Activated CD4-positive, alpha-beta T cell treated with anti-CD3 and anti-CD28 coated beads for 4 hours (primary cell): ENCODE data around the gene ZNF562.
A peak's percentile ranks its signal among the peaks of the same experiment; 100 is the strongest.
"Not testable (repeated sequence)": the region's sequence is repeated elsewhere in the genome, so short reads cannot be mapped to it uniquely, and the experiment has no call there.

Source experiments
- DNase-seq, 2 donors: peaks; one replicate each; pipeline ENCODE4 v3.0.0-alpha.2; 2020

Gene ZNF562

DNA sequence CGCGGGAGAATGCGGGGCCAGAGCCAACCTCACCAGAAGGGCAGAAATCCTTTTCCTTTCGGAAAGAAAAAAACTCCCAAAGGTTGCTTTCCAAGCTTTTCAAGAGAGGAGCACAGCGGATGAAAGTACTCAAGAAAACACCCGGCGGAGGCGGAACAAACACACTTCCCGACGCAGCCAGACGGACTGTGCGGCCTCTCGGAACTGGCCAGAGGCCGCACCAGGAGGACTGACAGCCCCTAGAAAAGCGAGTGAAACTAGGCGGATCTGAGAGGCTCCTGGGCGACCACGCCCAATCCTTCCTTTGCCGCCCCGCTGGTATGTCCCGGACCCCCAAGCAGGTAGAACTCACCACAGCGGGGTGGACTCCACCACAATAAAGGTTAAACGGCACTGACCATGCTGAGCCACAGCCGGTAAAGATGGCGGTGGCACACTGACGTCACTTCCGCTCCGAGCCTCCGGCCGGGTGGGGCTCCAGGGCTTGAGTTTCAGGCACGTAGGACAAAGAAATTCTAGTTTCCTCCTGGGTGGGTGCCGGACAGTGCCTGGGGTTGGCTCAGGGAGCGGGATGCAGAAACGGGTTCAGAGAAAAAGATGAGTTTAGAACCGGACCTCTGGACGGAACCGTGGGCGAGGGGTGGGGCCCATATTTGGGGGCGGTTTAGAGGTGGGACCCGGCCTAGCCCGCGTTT is at the start of gene ZNF562:
Gene ZNF562, minus strand, starts transcription at position 438 of the 695 bp plus-strand sequence. CDS start 14,356 bp downstream, outside the sequence.
- DNase-seq = peak; percentile 77 to 78

DNA sequence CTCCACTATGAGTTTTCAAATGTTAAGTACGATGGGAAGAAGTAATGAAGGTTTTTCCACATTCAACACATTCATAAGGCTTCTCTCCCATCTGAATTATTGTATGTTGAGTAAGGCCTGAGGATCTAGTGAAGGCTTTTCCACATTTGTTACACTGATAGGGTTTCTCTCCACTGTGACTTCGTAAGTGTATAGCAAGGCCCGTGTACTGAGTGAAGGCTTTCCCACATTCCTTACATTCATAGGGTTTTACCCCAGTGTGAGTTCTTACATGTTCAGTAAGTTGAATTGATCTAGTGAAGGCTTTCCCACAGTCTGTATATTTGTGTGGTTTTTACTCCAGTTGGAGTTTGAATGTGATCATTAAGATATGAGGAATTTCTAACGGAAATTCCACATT is 49.3 kb upstream of the ZNF562 start:
- DNase-seq = no peak

DNA sequence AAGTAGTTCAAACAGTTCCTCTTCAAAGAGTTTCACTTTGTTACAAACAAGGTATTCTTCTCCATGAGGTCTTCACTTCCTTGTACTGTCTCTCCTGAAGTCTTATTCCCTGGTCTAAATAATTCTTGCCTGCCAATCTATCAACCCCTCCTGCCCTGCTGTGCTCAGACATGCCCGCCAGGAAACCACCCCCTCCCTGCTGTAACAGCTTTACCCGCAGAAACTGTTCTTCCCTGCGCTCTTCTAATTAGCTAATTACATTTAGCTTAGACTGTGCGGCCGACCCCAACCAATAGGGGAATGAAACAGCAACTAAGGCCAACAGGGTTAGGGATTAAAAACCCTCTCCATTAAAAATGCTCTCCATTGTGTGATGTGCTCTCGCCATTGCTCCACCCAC is 47.0 kb upstream of the ZNF562 start:
- DNase-seq = no peak

DNA sequence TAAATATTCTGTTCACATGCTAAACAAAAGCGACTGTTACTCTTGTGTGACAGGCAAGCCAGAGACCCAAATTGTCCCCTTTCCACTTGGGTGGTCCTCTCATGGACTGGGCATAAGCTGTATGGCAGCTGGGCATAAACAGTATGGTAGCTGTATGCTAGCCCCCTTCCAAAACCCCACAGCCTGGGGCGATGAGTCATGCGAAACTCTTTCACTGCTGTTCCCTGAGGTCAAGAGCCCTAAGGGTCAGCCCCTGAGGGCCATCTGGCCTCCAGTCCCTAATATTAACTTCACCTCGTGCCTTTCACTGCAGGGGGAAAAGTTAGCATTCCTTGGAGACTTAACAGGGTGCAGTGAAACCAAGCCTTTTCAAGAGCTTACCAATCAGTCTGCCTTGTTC is 45.6 kb upstream of the ZNF562 start:
- no peak for DNase-seq

DNA sequence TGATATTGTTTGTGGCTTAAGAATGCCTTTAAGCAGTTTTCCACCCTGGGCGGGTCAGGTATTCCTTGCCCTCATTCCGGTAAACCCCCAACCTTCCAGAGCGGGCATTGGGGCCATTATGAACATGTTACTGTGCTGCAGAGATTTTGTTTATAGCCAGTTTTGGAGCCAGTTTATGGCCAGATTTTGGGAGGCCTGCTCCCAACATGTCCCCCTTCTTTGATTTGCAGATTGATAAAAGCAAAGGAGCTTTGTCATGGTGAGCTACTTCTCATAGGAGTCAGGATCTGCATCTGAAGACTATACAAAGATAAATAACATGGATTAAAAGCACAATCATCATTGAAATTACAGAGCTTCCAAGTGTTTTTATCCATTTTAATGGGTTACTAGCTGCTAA is 36.9 kb upstream of the ZNF562 start:
- no peak for DNase-seq

DNA sequence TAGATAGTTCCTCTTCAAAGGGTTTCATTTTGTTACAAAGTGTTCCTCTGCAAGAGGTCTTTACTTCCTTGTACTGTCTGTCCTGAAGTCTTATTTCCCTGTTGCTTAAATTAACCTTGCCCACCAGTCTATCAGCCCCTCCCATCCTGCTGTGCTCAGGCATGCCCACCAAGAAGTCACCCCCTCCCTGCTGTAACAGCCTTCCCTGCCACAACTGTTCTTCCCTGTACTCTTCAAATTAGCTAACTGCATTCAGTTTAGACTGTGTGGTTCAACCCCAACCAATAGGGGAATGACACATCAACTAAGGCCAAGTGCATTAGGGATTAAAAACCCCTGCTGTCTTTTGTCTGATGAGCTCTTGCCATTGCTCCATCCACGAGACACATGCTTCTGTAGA is 34.4 kb upstream of the ZNF562 start:
- no peak for DNase-seq

DNA sequence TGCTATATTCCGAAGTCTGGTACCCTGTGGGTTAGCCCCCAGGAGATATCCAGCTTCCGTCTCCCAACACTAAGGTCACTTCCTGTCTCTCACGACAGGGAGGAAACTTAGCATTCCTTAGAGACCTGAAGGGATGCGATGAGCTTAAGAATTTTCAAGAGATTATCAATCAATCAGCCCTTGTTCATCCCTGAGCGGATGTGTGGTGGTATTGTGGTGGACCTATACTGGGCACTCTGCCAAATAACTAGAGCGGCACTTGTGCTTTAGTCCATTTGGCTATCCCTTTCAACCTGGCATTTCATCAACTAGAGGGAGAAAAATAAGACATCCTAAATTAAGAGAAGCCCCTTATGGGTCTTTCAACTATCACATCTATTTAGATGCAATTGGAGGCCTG is 30.9 kb upstream of the ZNF562 start:
- DNase-seq = no peak

DNA sequence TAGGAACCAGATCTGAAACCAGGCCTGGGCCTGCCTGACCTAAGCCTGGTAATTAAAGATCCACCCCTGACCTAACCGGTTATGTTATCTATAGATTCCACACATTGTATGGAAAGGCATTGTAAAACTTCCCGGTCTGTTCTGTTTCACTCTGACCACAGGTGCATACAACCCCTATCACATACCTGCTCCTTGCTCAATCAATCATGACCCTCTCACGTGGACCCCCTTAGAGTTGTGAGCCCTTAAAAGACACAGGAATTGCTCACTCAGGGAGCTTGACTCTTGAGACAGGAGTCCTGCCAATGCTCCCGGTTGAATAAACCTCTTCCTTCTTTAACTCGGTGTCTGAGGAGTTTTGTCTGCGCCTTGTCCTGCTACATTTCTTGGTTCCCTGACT is 27.3 kb upstream of the ZNF562 start:
- DNase-seq = no peak

DNA sequence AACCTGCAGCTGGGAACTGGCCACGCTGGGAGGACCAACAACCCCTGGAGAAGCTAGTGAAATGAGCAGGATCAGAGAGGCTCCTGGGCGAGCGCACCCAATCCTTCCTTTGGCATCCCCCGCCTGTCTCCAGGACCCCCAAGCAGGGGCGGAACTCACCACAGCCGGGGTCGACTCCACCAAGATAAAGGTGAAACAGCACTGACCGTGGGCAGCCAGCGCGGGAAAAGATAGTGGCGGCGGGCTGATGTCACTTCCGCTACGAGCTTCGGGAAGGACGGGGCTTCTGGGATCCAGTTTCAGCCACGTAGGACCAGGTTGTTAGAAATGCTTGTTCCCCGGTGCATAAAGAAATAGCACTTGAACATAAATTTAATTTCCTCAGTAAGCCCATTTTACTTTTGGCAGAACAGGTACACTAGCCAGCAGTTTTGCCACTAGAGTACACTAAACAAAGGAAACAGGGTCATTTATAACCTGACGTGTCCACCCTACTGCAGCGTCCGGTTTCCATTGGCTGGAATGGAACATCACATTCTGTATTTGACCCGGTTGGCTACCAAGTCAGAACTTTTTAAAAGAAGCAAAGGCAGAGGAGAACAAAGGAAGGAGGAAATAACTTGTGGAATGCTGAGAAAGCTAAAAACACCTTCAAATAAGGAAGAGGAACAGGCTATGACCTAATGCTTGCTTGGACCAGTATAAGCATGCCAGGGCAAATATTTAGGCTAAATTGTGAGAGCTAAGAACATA is 25.5 kb upstream of the ZNF562 start:
- DNase-seq = no peak

DNA sequence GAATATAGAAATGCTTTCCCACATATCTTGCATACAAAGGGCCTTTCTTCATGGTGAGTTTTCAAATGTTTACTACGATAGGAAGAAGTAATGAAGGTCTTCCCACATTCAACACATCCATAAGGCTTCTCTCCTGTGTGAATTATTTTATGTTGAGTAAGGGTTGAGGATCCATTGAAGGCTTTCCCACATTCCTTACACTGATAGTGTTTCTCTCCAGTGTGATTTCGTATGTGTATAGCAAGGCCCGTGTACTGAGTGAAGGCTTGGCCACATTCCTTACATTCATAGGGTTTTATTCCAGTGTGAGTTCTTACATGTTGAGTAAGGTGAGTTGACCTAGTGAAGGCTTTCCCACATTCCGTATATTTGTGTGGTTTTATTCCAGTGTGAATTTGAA is 15.4 kb upstream of the ZNF562 start:
- DNase-seq = not testable (repeated sequence)

DNA sequence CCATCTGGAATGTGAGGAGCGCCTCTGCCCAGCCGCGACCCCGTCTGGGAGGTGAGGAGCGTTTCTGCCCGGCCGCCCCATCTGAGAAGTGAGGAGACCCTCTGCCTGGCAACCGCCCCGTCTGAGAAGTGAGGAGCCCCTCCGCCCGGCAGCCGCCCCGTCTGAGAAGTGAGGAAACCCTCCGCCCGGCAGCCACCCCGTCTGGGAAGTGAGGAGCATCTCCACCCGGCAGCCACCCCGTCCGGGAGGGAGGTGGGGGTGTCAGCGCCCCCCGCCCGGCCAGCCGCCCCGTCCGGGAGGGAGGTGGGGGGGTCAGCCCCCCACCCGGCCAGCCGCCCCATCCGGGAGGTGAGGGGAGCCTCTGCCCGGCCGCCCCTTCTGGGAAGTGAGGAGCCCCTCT is 5.1 kb upstream of the ZNF562 start:
- not testable (repeated sequence) for DNase-seq

DNA sequence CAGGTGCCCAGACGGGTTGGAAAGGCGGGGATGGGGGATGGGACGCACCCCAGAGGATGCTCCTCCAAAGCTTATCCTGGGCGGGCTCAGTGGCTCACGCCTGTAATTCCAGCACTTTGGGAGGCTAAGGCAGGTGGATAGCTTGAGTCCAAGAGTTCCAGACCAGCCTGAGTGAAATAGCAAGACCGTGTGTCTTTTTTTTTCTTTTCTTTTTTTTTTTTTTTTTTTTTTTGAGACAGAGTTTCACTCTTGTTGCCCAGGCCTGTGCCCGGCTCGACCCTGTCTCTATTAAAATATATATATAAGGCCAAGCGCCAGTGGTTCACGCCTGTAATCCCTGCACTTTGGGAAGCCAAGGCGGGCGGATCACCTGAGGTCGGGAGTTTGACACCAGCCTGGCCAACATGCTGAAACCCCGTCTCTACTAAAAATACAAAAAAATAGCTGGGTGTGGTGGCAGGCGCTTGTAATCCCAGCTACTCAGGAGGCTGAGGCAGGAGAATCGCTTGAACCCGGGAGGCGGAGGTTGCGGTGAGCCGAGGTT is 530 bp upstream of the ZNF562 start:
- not testable (repeated sequence) for DNase-seq

DNA sequence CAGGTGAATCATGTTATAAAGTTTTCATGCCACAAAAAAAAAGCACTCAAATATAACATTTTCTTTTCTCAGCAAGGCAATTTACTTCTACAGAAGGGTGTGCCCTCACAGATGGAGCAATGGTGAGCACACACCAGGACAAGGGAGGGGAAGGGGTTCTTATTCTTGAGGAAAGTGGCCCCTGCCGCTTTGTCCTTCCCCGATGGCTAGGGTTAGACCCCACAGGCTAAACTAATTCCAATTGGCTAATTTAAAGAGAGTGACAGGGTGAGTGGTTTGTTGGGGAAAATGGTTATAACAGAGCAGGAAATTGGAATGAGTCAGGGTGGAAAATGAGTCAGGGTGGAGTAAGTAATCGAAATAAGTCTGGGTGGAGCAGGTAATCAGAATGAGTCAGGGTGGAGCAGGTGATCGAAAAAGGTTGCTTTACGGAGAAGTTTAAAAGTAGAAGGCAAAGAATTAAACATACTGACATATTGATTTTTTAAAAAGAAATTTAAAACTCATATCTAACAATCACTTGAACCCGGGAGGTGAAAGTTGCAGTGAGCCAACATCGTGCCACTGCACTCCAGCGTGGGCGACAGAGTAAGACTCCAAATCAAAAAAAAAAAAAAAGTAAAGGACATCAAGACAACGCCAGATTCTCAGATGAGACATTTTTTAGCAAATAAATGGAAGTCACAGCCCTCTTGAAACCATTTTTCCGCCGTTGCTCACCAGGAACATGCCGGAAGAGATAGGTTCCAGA is 813 bp downstream of the ZNF562 start:
- DNase-seq = peak; percentile 17 to 26

DNA sequence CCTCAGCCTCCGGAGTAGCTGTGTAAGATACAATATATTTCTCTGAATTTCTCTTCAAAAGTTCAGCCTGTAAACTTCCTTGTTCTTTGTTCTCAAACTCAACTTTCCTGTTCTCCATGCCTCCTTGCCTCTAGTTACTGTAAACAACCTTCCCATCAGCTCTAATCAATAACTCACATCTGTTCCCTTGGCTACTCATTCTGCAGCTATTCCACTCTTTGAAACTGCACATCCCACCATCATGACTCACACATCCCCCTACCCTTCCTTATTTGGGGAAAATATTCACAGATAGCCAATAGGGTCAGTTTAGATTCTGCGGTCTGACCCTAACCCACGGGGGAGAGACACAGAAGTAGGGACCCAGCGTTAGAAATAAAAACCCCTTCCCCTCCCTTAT is 2.0 kb downstream of the ZNF562 start:
- no peak for DNase-seq

DNA sequence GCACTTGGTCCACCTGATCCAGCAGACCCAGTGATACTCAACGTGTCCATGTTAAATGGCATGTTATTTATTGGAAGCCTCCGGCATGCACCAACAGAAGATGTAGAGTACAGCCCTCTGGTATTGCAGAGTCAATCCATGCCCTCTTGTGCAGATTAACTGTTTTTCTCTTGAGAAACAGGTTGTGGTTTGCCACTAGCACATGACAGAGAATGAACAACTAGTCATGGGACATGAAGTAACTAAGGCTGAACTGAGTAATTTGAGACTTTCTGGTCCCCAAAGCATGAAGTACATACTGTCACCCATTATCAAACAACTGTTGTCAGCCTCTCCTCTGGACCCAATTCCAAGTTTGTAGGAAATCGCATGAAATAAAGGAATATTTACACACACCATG is 3.2 kb downstream of the ZNF562 start:
- DNase-seq = no peak

DNA sequence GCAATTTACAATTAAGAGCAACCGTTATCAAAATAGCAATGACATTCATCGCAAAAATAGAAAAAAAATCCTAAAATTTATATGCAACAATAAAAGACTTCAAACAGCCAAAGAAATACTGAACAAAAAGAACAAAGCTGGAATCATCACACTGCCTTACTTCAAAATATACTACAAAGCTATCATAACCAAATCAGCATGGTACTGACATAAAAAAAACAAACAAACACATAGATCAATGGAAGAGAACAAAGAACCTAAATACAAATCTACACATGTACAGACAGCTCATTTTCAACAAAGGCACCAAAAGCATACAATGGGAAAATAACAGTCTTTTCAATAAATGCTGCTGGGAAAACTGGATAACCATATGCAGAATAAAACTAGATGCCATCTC is 6.4 kb downstream of the ZNF562 start:
- no peak for DNase-seq

DNA sequence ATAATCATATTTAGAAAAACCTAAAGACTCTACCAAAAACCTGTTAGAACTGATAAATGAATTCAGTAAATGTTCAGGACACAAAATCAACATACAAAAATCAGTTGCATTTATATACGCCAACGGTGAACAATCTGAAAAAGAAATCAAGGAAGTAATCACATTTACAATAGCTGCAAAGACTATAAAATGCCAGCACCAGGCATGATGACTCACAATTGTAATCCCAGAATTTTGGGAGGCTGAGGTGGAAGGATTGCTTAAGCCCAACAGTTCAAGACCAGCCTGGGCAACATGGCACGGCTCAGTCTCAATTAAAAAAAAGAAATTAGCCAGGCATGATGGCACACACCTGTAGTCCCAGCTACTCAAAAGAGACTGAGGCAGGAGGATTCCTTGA is 7.0 kb downstream of the ZNF562 start:
- no peak for DNase-seq

DNA sequence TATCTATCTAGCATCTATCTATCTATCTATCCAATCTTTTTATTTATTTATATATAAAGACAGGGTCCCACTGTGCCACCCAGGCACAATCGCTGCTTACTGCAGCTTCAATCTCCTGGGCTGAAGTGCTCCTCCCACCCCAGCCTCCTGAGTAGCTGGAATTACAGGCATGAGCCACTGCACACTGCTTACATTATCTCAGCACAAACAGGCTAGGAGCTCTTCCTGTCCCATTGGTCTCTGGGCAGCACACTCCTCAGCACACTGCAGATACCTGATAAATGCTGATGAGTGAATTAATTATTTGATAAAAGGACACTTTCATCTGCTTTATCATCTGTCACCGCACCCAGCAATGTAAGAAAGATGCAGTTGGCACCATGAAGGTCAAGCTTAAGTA is 16.1 kb downstream of the ZNF562 start:
- no peak for DNase-seq

DNA sequence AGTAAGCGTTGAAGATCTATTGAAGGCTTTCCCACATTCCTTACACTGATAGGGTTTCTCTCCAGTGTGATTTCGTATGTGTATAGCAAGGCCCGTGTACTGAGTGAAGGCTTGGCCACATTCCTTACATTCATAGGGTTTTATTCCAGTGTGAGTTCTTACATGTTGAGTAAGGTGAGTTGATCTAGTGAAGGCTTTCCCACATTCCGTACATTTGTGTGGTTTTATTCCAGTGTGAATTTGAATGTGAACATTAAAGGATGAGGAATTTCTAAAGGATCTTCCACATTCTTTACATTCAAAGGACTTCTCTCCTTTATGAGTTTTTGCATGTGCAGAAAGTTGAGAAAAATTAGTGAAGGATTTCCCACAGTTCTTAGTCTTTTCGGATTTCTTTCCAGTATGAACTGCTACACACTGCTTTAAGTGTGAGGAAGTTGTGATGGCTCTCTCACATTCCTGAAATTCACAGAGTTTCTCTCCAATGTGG is 21.8 kb downstream of the ZNF562 start:
- DNase-seq = not testable (repeated sequence)

DNA sequence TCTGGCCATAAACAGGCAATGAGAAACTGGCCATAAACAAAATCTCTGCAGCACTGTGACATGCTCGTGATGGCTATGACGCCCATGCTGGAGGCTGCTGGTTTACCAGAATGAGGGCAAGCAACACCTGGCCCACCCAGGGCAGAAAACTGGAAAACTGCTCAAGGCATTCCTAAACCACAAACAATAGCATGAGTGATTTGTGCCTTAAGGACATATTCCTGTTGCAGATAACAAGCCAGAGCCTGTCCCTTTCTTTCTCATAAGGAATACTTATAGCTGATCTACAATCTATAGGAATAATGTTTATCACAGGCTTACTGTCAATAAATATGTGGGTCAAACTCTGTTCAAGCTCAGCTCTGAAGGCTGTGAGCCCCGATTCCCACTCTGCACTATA is 23.4 kb downstream of the ZNF562 start:
- not testable (repeated sequence) for DNase-seq

DNA sequence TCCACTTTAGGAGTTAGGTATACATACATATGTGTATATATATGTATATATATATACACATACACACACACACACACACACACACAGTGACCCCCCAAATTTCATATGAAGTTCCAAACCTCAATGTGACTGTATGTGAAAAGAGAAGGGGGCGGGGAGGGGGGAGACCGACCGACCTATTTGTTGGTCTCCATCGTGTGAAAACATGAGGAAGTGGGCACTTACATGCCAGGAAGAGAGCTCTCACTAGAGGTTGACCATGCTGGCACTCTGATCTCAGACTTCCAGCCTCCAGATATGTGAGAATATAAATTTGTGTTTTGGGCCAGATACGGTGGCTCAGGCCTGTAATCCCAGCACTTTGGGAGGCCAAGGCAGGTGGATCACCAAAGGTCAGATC is 24.6 kb downstream of the ZNF562 start:
- no peak for DNase-seq

DNA sequence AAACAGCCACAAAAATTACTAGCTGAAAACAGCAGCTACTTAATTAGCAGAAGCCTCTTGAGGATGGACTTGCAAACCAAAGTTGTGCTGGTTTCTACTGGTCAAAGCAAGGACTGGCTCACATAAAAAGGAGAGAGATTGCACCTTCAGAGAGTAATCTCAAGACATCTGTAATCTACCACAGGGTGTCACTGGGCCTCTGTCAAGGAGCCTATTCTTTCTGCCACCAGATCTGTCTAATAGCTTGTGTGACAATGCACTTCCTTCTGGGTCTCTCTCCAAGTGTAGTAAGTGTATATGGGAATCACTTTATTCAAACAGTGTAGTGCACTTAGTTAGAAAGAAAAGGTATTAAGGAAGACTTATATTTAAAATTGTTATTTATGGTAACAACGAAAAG is 29.4 kb downstream of the ZNF562 start:
- no peak for DNase-seq

DNA sequence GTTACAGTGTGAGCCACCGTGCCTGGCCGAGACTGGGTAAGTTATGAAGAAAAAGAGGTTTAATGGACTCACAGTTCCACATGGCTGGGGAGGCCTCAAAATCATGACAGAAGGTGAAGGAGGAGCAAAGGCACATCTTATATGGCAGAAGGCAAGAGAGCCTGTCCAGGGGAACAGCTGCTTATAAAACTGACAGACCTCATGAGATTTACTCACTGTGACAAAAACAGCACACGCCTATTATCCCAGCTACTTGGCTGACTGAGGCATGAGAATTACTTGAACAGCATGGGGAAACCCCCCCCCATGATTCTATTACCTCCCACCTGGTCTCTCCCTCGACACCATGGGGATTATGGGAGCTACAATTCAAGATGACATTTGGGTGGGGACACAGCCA is 30.4 kb downstream of the ZNF562 start:
- no peak for DNase-seq
